ENCODE measurements around the gene REX1BD. TPM values are rescaled to one million over a fixed set of nuclear protein-coding genes. Genes with fewer than 3 reads are reported as not detected.
"Not testable (repeated sequence)": the region's sequence is repeated elsewhere in the genome, so short reads cannot be mapped to it uniquely, and the experiment has no call there.

Gene REX1BD
- total and polyA plus RNA-seq, 4 donors, result 25.9 to 71.9 (median 51.4) TPM

DNA sequence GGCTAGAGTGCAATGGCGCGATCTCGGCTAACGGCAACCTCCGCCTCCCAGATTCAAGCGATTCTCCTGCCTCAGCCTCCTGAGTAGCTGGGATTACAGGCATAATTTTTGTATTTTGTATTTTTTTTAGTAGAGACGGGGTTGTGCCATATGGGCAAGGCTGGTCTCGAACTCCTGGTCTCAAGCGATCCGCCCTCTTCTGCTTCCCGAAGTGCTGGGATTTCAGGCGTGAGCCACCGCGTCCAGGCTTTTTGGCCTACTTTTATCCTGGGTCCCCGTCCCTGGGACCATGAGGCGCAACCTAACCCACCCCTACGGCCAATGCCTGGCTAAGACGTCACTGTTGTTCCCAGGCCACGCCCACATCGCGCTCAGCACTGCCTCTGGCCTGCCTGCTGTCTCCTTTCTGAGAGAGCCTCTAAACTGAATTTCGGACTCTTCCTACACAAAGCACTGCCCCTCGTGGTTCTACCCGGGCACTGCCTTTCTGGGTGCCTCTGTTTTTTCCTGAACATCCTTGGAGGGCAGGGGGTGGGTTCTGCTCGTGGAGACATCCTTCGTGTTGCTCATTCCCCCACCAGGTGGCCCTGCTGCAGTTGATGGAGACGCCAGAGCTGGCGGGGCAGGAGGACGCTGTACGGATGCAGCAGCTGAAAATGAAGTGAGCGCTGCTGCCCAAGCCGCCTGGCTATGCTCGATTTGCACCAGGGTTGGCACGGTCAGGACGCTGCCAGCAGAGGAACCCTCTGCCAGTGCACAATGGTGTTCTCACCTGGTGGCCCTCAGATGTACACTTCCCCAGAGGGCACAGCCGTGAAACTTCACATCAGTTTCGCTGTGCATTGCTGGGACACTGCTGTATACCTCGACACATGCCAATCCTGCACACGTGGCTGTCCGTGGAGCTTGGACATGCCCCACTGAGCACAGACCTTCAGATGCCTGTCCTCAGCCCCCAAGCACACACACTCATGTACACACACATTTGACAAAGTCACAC lies 2.0 kb downstream of the REX1BD start:
- WGBS, result 89% methylated on average over 40 of the region's 40 CpGs
- H3K9ac ChIP-seq (ENCODE audit: low read depth in 1 of 2, low read length in 2 of 2), result no peak overlapping the region
- DNase-seq (ENCODE audit: low spot score), result peak; percentile 57
- no peak overlapping the region for H3K27ac ChIP-seq (ENCODE audit: low read depth in 1 of 2, low read length in 2 of 2)
- peaks cover 11 to 24% (median 20%) of the 10 kb centered on the region in 4 donors for H3K4me1 ChIP-seq (ENCODE audit: control insufficient read depth in 4 of 4, insufficient read depth in 4 of 4, low read length in 3 of 4)
- H3K36me3 ChIP-seq (ENCODE audit: control insufficient read depth in 4 of 4, insufficient read depth in 3 of 4, low read depth in 1 of 4, low read length in 3 of 4), result peaks cover 0 to 3% (median 1%) of the 10 kb centered on the region in 4 donors
- no peak for TF ChIP-seq FOXA1 (IDR thresholded peaks at IDR 0.05)
- no peak for TF ChIP-seq HNF4A (conservative IDR thresholded peaks at IDR 0.05)
- TF ChIP-seq JUND (IDR thresholded peaks at IDR 0.05), result no peak
- TF ChIP-seq RAD21 (IDR thresholded peaks at IDR 0.05), result no peak
- no peaks in the 10 kb centered on the region for H3K9me3 ChIP-seq (ENCODE audit: control insufficient read depth in 4 of 4, low read length in 3 of 4)
- H3K27me3 ChIP-seq (ENCODE audit: control insufficient read depth in 4 of 4, insufficient read depth in 4 of 4, low read length in 3 of 4), result peaks cover 0 to 5% (median under 1%) of the 10 kb centered on the region in 4 donors
- H3K4me3 ChIP-seq (ENCODE audit: low read depth in 1 of 3, low read length in 3 of 3), result no peak overlapping the region

DNA sequence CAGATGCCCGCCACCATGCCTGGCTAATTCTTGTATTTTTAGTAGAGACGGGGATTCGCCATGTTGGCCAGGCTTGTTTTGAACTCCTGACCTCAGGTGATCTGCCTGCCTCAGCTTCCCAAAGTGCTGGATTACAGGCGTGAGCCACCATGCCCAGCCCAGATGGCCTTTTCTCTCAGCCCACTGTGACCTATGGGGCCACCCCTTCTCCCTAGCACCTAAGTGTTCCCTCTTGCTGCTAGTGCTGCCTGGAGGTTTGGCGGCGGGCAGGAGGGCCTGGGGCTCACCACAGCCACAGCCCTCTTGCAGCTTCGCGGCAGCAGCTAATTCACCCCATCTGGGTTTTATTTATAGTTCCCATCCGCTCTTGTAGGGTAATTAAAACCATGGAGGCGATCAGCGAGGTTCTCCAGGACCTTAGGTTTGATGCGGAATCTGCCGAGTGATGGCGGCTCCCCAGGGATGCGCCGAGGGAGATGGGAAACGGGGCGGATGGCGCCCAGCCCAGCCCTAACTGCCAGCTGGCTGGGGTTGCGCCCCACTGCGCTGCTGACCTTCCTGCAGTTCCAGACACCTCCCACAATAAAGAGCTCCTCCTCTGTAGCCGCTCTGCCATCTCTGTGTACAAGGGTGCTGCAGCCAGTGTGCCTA lies 3.3 kb downstream of the REX1BD start:
- Histone ChIP-seq H3K9ac (ENCODE audit: low read depth in 1 of 2, low read length in 2 of 2) (no peak overlapping the region), H3K36me3 (ENCODE audit: control insufficient read depth in 4 of 4, insufficient read depth in 3 of 4, low read depth in 1 of 4, low read length in 3 of 4) (peaks cover 0 to 3% (median 1%) of the 10 kb centered on the region in 4 donors), H3K27ac (ENCODE audit: low read depth in 1 of 2, low read length in 2 of 2) (no peak overlapping the region), H3K4me3 (ENCODE audit: low read depth in 1 of 3, low read length in 3 of 3) (no peak overlapping the region), H3K9me3 (ENCODE audit: control insufficient read depth in 4 of 4, low read length in 3 of 4) (no peaks in the 10 kb centered on the region), H3K4me1 (ENCODE audit: control insufficient read depth in 4 of 4, insufficient read depth in 4 of 4, low read length in 3 of 4) (peaks cover 11 to 26% (median 20%) of the 10 kb centered on the region in 4 donors), H3K27me3 (ENCODE audit: control insufficient read depth in 4 of 4, insufficient read depth in 4 of 4, low read length in 3 of 4) (peaks cover 0 to 5% (median under 1%) of the 10 kb centered on the region in 4 donors)
- WGBS, result 96% methylated on average over 22 of the region's 22 CpGs
- no peak for TF ChIP-seq FOXA1 (IDR thresholded peaks at IDR 0.05)
- TF ChIP-seq CTCF (IDR thresholded peaks at IDR 0.05; ENCODE audit: low read depth, low read length, missing input control), result no peak
- no peak for TF ChIP-seq RXRA (IDR thresholded peaks at IDR 0.05)
- TF ChIP-seq GABPA (IDR thresholded peaks at IDR 0.05 in 1 of 2, conservative IDR thresholded peaks at IDR 0.05 in 1 of 2), result no peak
- TF ChIP-seq SP1 (IDR thresholded peaks at IDR 0.05), result no peak
- no peak for TF ChIP-seq NR2F2 (IDR thresholded peaks at IDR 0.05)
- no peak for TF ChIP-seq TAF1 (conservative IDR thresholded peaks at IDR 0.05)
- TF ChIP-seq MAX (IDR thresholded peaks at IDR 0.05), result no peak
- TF ChIP-seq FOXA2 (IDR thresholded peaks at IDR 0.05), result no peak
- no peak for DNase-seq (ENCODE audit: low spot score)

DNA sequence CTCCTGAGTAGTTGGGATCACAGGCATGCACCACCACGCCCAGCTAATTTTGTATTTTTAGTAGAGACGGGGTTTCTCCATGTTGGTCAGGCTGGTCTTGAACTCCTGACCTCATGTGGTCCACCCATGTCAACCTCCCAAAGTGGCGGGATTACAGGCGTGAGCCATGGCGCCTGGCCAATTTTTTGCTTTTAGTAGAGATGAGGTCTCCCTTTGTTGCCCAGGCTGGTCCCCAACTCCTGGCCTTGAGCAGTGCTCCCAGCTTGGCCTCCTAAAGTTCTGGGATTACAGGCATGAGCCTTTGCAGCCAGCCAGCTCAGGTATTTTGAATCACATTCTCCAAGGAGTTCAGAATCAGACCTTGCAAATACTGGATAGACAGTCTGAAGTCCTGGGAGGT lies 4.1 kb downstream of the REX1BD start:
- H3K4me1 ChIP-seq (ENCODE audit: control insufficient read depth in 4 of 4, insufficient read depth in 4 of 4, low read length in 3 of 4), result peaks cover 11 to 26% (median 21%) of the 10 kb centered on the region in 4 donors

More for the DNA sequence above, 4.1 kb downstream of the REX1BD start:
- not testable (repeated sequence) for H3K27ac ChIP-seq (ENCODE audit: low read depth in 1 of 2, low read length in 2 of 2); H3K4me3 ChIP-seq (ENCODE audit: low read depth in 1 of 3, low read length in 3 of 3); H3K36me3 ChIP-seq (ENCODE audit: control insufficient read depth in 4 of 4, insufficient read depth in 3 of 4, low read depth in 1 of 4, low read length in 3 of 4); DNase-seq (ENCODE audit: low spot score); H3K27me3 ChIP-seq (ENCODE audit: control insufficient read depth in 4 of 4, insufficient read depth in 4 of 4, low read length in 3 of 4); H3K9me3 ChIP-seq (ENCODE audit: control insufficient read depth in 4 of 4, low read length in 3 of 4); H3K9ac ChIP-seq (ENCODE audit: low read depth in 1 of 2, low read length in 2 of 2)
- WGBS, result 86% methylated on average over 5 of the region's 5 CpGs

Data from liver (tissue), 9 donors.